NOMO-1 treated with dmso at 0.1 percent for 144 hours (cell line): ENCODE data around the gene EMP1.

Experiments used
- DNase-seq: peaks from one replicate; lab custom pipeline; 2025; ENCODE audit not compliant: unreplicated experiment; lab: John Stamatoyannopoulos, UW

EMP1 gene, protein sequence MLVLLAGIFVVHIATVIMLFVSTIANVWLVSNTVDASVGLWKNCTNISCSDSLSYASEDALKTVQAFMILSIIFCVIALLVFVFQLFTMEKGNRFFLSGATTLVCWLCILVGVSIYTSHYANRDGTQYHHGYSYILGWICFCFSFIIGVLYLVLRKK

DNA sequence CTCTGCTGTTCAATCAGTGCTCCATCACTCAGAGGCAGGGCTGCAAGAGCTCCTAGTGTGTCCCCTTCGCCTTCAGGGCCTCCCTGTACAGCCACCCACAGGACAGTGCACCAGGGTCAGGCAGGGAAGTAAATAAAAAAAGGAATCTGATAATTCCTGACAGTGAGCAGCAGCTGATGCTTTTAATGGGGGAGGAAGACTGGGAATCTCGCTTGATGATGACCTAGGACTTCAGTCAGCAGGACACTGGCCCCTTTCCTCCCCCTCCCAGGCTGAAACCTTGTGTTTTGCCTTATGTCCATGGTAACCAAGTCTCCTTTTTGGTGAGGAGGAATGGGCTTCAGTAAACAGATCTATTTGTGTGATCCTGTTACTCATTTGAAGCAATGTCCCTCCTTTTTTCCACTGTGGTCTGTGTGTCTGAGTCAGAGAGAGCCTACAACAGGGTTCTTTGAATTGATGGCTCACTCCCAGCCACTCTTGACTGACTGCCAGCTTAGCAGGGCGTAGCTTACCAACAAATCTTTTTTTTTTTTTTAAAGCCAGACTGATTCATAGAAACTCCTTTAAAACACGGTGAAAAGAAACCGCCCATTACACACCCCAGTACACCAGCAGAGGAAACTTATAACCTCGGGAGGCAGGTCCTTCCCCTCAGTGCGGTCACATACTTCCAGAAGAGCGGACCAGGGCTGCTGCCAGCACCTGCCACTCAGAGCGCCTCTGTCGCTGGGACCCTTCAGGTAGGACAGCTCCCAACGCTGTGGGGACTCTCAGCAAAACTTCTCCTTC is at the start of gene EMP1:
EMP1 (plus strand) TSS at position 597 of the 792 bp plus-strand sequence. CDS start 14,785 bp downstream, outside the sequence.
- peak; percentile 42 for DNase-seq

DNA sequence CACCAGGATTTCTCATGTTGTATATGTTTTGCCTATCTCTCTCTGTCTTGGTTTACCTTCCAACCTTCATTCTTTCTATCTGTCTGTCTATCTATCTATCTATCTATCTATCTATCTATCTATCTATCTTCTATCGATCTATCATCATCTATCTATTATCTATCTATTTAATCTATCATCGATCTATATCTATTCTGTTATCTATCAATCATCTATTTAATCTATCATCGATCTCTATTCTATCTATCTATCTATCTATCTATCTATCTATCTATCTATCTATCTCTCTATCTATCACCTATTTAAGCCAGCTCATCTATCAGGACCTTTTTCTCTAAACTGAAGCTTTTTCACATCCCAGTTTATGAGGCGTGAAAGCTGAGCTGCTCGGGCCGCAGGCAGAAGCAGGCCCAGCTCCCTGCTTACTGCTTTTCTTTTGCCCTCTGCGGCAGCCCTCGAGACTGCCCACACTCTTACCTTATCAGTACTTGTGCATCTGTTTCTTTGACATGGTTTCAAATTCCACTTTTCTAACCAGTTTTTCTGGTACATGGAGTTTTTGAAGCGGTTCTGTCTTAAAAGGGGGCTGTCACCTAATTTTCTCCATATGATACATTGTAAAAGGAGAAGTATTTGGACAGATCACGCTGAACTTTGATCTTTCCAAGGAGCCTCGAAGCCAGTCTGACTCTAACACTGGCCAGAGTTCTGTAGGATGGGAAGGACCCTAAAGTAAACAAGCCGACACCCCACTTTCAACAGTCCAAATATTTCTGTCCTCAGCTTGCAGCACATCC is 48.6 kb upstream of the EMP1 start:
- no peak for DNase-seq

DNA sequence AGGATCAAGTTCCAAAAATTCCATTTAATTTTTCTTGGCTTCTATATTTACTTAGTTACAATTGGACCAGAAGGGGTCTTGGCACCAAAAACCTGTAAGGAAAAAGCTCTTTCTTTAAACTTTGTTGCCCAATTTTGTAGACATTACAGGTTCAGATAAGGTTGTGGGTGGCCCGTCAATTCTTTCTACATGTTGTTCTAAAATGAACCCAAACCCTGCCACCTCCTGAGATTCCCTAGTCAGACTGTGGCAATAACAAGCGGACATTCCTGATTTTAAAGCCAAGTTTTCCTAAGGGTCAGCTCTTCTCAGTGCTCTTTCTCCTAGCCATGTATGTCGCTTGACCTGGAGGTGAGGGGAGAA is 48.1 kb upstream of the EMP1 start:
- DNase-seq, result no peak

DNA sequence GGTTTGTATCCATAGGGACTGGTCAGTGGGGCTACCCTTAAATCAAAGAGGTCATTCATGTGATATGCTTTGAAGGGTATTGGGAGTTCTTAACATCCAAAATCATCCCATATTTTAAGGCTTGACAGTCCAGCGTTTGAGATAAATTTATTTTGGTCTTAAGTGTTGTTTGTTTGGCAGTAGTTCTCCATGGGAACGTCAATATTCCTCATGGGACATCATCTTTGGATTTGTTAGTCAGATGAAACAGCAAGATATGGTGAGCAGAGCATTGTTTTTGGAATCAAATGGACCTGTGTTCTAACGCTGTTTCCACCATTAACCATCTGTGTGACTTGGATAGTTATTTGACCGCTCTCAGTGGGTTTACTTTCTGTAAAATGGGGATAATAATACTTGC is 47.1 kb upstream of the EMP1 start:
- no peak for DNase-seq

DNA sequence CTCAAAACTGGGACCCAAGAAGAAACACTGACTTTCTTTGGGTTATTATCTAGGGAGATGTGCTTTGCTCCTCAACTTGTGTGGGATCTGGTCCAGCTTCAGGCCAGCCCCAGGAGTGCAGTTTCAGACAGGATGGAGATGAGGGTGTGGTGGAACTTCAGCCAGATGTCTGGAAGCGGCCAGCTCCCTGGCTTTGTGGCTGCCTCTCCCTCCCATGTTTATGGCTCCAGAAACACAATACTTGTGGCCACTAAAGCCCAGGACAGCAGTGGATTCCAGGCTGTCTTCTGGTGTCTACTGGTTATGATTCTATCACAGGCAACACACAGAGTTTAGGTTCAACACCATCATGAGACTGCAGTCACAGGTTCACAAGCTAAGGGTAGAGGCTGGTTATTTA is 44.2 kb upstream of the EMP1 start:
- DNase-seq, result no peak

DNA sequence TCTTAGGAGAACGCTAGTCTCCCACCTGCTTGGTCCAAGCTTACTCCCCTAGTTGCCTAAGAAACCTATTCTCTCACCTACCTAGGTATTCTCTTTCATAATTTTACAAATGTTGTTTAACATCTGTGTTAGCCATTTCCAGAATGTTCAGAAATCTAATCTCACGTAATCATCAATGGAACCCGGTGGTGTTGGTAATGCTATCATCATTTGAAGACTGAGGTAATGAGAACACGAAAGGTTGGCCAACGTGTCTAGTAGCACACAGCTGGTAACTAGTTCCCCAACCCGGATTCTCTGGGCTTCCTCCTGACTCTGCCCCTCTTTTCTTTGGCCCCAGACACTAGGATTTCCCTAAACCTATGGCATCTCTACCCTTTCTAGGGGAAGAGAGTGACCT is 43.8 kb upstream of the EMP1 start:
- no peak for DNase-seq

DNA sequence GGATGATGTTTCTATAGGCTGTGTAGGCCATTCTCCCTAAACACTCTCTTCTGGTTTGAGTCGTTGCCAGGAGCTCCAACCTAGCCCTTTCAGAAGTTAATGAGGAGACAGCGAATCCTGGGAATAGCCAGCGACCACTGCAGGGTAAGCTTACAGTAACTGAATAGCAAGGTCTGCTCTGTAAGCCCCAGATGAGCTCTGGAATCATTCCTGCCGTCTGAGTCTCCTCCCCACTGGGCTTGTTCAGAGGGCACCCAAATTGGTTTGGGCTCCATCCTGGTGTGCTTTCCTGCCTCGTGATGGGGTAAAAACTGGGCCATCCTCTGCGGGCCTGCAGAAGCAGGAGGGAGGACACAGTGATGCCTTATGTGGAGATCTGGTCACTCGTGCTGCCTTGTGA is 43.3 kb upstream of the EMP1 start:
- no peak for DNase-seq

DNA sequence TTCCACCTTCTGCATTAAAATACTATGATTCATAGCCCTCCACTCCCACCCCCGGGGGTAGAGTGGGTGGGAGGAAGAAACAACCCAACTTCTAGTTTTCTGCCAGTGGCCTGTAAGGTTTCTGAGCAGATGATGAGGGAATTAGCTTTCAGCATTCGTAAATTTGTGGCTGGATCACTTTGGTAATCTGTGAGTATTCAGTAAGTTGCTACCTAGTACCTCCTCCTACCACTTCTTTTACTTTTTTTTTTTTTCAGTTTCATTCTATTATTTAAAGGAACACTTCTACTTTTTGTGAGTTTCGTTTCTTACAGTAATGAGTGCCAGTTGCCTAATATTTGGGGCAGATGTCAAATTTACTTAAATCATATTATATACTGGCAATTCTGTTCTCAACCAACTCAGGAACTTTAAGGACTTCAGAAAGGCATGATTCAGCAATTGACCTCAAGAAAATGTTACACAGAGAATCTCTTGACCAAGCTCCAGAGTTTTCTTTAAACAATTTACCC is 42.4 kb upstream of the EMP1 start:
- DNase-seq, result peak; percentile 62

DNA sequence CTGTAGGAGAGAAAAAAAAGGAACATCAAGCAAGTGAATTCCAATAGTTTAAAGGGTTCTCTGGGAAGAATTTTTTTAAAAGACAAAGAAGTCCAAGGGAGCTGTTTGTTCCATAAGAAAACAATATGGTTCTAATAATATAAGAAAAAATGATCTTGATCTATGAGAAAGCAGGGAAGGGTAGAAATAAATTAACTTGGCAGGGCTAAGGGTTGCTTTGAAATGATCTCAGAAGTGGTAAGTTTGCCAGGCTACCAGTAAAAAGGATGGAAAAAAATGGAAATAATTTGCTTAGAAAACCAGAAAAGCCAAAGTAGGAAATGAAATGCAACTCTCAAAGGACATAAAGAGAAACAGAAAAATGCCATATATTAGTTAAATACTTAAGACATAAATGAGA is 41.7 kb upstream of the EMP1 start:
- no peak for DNase-seq

DNA sequence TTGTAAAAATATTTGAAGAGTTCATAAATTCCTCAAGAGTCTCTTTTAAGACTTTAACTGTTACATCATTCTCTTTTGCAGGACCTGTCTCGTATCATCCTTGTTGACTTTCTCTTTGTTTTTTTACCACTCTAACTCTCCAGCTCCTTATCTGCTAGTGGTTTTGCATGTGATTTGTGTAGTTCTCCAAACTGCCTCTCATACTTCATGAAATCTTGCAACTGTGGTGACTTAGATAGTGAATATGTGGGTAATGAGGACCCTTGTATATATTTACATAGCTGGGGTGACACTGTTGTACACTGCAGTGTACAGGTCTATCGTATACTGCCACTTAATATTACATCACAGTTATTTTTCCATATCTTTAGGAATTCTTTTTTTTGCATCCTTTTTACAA is 40.2 kb upstream of the EMP1 start:
- no peak for DNase-seq

DNA sequence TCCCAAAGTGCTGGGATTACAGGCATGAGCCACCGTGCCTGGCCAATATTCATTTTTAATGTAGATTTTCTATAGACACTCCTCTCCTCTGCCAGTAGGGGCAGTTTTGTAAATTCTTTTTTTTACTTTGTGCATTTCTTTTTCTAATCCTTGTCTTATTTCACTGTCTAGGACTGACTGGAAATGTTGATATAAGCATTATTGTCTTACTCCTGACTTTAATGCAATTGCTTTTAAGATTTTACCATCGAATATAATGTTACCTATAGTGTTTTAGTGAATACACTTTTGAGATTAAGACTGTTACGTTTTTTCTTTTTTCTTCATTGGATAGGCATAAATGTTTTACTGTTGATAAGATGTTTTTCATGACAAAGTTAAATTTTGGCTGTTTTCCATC is 35.4 kb upstream of the EMP1 start:
- no peak for DNase-seq

DNA sequence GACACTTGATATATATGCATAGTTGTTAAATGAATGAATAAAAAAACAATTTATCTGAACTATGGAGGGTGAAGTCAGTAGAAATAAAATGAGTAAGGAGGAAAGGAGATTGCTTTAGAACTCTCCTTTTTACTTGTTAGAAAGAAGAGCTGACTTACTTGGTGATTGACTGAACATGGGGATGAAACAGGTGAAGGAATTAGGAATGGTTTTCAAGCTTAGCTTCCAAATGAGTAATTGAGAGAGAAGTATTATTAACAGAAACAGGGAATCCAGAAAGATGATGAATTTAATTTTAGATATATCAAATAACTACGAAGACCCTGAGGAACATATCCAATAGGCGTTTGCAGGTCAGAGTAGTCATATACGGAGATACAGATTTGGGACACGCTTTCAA is 33.6 kb upstream of the EMP1 start:
- no peak for DNase-seq

DNA sequence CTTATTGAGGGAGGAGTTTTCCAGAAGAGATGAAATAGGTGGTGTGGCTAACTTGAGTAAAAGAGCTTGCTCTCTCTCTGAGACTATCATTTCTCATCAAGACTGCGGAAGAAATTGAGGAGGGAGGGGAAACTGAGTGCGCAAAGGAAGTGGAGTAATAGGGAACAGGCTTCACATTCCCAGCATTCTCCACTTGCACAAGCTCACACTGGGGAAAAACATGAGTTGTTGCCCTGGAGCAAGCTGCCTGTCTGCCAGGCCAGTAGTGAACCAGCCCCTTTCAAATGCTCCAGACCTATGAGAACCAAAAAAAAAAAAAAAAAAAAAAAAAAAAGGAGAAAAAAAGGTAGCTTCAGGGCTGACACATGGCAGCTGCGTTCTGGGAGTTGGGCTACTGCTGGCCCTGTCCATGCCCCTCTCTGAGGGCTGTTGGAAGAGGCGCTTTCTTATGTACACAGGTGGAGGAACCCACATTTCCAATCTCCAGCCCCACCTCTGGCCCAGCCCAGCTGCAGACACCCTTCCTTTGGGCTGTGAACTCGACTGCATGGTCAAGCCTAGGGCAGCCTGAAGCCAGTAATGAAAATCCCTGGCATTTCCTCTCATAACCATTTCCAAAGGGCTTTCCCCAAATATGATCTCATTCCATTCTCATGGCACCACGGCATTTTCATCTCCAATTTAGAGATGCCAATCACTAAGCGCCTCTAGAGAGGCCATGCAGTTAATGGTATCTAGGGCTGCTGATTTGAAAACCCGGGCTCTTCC is 32.5 kb upstream of the EMP1 start:
- no peak for DNase-seq

DNA sequence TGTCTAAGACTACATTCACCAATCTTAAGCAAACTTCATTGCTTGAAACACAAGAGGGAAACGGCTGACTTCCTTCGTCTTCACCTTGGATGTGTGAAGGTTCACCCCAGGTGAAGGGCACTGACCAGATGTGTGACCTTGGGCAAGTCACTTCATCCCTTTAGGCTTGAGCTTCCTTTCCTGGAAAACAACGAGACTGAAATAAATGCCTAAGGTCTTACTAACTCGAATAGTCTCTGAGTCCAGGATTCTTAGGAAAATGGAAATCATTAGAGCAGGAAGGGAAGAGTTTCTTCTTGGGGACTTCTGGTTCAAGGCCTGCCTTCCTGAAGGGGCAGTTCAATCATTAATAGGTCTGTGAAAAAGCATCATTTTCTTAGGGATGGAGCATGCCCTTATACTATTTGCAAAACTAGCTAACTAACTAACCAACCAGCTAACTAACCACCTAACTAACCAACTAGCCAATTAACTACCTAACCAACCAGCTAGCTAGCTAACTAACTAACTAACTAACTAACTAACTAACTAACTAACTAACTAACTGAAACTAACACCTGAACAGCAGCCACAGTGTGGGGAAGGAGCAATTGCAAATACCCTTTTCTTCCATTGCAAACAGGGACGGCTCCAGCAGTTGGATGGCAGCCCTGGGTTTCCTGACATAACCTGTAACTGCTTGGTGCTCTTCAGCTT is 31.5 kb upstream of the EMP1 start:
- no peak for DNase-seq

DNA sequence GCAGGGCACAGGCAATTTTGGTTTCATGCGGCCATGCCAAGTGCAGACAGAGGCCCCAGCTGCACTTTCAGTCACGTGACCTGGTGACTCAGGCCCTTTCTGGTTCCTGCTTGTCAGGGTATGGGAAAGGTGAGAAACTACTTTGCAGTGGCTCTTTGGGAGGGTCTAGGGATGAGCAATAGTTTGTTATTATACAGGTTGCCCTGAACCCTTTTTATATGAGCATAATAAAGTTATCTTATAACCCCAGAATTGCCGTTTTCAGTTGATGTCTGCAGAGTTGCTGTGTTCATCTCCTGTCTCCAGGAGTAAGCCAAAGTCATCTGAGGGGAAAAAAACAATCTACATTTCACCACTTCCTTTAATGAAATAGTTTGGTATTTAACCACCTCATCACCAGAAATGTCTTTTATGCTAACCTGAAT is 30.9 kb upstream of the EMP1 start:
- DNase-seq, result peak; percentile 79

DNA sequence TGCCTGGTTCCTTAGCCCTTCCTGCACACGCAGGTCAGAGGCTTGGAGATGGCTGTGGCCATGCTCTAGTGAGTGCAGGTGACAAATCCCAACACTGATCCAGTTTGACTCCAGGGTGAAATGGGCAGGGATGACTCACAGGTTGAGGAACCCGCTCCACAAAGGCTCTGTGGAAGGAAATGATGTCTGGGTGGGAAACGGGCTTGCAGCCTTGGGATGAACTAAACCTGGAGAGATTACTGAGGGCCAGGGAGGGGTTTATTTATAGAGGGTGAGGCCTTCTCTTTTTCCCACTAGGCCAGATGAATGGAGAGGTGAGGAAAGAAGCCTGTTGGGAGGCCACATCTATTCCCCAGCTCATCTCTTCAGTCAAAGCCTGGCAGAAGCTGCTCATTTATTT is 29.3 kb upstream of the EMP1 start:
- DNase-seq, result no peak

DNA sequence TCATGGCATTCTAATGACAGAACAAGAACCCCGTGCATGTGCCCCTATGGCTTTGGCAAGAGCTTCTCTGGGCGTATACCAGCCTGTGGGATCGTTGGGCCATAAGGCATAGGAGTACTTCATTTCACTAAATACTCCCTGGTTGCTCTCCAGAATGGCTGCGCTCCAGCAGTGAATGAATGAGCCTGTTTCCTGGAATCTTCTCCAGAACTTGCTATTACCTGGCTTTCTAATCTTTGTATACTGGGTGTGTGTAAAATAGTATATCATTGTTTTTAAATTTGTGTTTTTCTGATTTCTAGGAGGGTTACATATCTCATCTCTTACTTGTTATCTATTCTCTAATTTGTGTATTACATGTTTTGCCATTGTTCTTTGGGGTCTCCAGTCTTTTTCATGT is 28.6 kb upstream of the EMP1 start:
- DNase-seq, result no peak

DNA sequence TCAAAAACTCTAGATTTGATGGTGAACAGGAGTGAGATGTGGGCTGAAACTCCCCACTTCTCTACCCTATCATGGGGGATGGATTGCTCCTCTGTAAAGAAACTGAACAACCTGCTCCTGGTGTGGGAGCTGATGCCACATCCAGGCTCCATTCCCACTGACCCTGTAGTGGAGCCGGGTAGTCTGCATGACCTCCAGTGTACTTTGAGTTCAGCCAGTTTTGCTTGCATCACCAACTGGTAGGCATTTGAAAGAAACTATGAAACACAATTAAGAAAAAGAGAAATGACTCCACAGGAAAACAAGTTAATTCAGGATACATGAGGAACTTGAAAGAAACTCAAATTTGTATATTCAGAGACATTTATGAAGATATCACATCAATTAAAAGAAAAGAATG is 27.3 kb upstream of the EMP1 start:
- DNase-seq, result no peak

DNA sequence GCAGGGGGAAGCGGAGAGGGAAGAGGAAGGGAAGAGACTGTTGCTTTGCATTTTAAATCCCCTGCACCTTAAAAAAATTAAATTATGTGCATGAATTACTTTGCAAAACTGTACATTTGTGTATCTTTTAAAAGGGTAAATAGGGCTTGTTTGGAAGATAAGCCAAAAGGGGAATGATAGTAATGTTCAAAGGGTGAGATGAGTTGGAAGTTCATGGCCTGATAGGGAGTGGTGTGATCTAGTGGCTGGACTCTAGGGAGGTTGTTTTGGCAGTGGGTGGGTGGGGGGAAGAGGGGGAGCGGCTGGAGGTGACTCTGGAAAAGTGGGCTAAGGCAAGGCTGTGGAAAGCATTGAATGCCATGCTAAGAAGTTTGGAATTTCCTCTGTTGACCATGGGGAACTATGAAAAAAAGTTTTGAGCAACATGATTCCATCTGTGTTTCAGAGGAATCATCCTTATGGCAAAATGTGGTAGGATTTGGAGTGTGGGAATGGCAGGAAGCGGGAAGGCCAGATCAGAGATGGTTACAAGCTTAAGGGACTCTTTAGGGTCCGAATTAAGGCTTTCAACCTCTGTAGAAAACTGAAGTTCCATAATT is 25.5 kb upstream of the EMP1 start:
- no peak for DNase-seq
